IMR-90 (cell line): ENCODE results near the gene ARHGEF17. TPM values are rescaled to one million over a fixed set of nuclear protein-coding genes. Genes with fewer than 3 reads are reported as not detected.

Experiments
- ATAC-seq: fragments of 200-7000 bp; cut with Tn5 transposase; 2 replicates; pipeline ENCODE4 v1.9.1; 2020; ENCODE audit warnings: low read depth, mild to moderate bottlenecking, moderate library complexity
- BruUV-seq: library from RNA; stranded (reverse); fragments of 400-500 nt; replicated peaks from 2 replicates; lab custom pipeline; 2021; lab: Mats Ljungman, UMichigan
- CTCF ChIA-PET: fragments of 300-600 bp; formaldehyde crosslinking; extraction: SDS; loops from one replicate; lab custom pipeline; 2021; ENCODE audit warnings: antibody characterized with exemption; lab: Yijun Ruan, JAX
- POLR2A ChIA-PET: fragments of 300-600 bp; sonication (Branson Sonifier 250); formaldehyde crosslinking; loops from one replicate; lab custom pipeline; 2022; ENCODE audit warnings: antibody characterized with exemption; ENCODE audit not compliant: unreplicated experiment; lab: Charles Lee
- DNase-seq: peaks from one replicate; pipeline ENCODE4 v3.0.0; 2013
- H2AFZ ChIP-seq: replicated peaks from 2 replicates; pipeline ENCODE3; 2013; ENCODE audit warnings: low read length, mild to moderate bottlenecking; ENCODE audit not compliant: poor library complexity
- H2AK5ac ChIP-seq: 2 replicates; pipeline ENCODE4 v1.6.1; 2013; ENCODE audit warnings: low read depth, low read length, inconsistent platforms
- H2AK9ac ChIP-seq: replicated peaks from 2 replicates; pipeline ENCODE3; 2013; ENCODE audit warnings: mild to moderate bottlenecking, low read depth, low read length, moderate library complexity; ENCODE audit not compliant: poor library complexity
- H2BK120ac ChIP-seq: 2 replicates; pipeline ENCODE4 v1.6.1; 2013; ENCODE audit warnings: low read depth, low read length, inconsistent platforms
- H2BK15ac ChIP-seq: 3 replicates; pipeline ENCODE4 v1.6.1; 2013; ENCODE audit warnings: low read depth, low read length, inconsistent platforms
- H2BK20ac ChIP-seq: 2 replicates; pipeline ENCODE4 v1.6.1; 2013; ENCODE audit warnings: low read depth, mild to moderate bottlenecking, inconsistent platforms, low read length, moderate library complexity
- H2BK5ac ChIP-seq: 2 replicates; pipeline ENCODE4 v1.6.1; 2013; ENCODE audit warnings: mild to moderate bottlenecking, low read depth, low read length, inconsistent platforms; ENCODE audit not compliant: poor library complexity, severe bottlenecking
- H3K14ac ChIP-seq: replicated peaks from 2 replicates; pipeline ENCODE4 v1.6.1; 2013; ENCODE audit warnings: low read depth, low read length, inconsistent platforms
- H3K18ac ChIP-seq: 2 replicates; pipeline ENCODE4 v1.6.1; 2013; ENCODE audit warnings: low read depth, low read length, control low read depth
- H3K23ac ChIP-seq: 2 replicates; pipeline ENCODE4 v1.6.1; 2013; ENCODE audit warnings: low read depth, low read length, inconsistent platforms
- H3K27ac ChIP-seq: 2 replicates; pipeline ENCODE4 v1.5.1; 2013; ENCODE audit warnings: mild to moderate bottlenecking, control low read depth, low read length; ENCODE audit not compliant: insufficient read depth
- H3K27me3 ChIP-seq: 2 replicates; pipeline ENCODE4 v1.6.1; 2013; ENCODE audit warnings: low read length; ENCODE audit not compliant: control insufficient read depth, insufficient read depth
- H3K36me3 ChIP-seq: 2 replicates; pipeline ENCODE4 v1.6.1; 2013; ENCODE audit warnings: low read length, mixed read lengths; ENCODE audit not compliant: control insufficient read depth, insufficient read depth
- H3K4ac ChIP-seq: 2 replicates; pipeline ENCODE4 v1.6.1; 2013; ENCODE audit warnings: low read depth, low read length, inconsistent platforms
- H3K4me1 ChIP-seq: 2 replicates; pipeline ENCODE4 v1.6.1; 2013; ENCODE audit warnings: low read length, mixed read lengths; ENCODE audit not compliant: control insufficient read depth, insufficient read depth
- H3K4me2 ChIP-seq: 2 replicates; pipeline ENCODE4 v1.6.1; 2013; ENCODE audit warnings: low read depth, mild to moderate bottlenecking, control low read depth, low read length, moderate library complexity
- H3K4me3 ChIP-seq: 2 replicates; pipeline ENCODE4 v1.5.1; 2013; ENCODE audit warnings: low read depth, mild to moderate bottlenecking, control low read depth, low read length, moderate library complexity; ENCODE audit not compliant: insufficient read depth
- H3K56ac ChIP-seq: 2 replicates; pipeline ENCODE4 v1.6.1; 2013; ENCODE audit warnings: low read length, inconsistent platforms; ENCODE audit not compliant: insufficient read depth; ENCODE audit errors: extremely low read depth
- H3K79me1 ChIP-seq, 2 experiments: 2 replicates each; pipeline ENCODE4 v1.6.1; 2013; ENCODE audit warnings: low read length in 2 of 2, inconsistent platforms in 1 of 2, low read depth in 1 of 2
- H3K9ac ChIP-seq: 2 replicates; pipeline ENCODE4 v1.6.1; 2013; ENCODE audit warnings: low read depth, low read length, control low read depth
- H3K9me1 ChIP-seq: 2 replicates; pipeline ENCODE4 v1.6.1; 2013; ENCODE audit warnings: low read length, inconsistent platforms; ENCODE audit not compliant: insufficient read depth
- H3K9me3 ChIP-seq: 2 replicates; pipeline ENCODE4 v1.6.1; 2013; ENCODE audit warnings: low read length; ENCODE audit not compliant: control insufficient read depth, insufficient read depth
- H4K20me1 ChIP-seq: 2 replicates; pipeline ENCODE4 v1.6.1; 2013; ENCODE audit warnings: low read length, inconsistent platforms; ENCODE audit not compliant: insufficient read depth
- H4K5ac ChIP-seq: 2 replicates; pipeline ENCODE4 v1.6.1; 2013; ENCODE audit warnings: mild to moderate bottlenecking, low read depth, low read length, control low read depth
- H4K8ac ChIP-seq, 2 experiments: 2 replicates each; pipeline ENCODE4 v1.6.1; 2013; ENCODE audit warnings: low read depth in 2 of 2, low read length in 2 of 2, control low read depth in 1 of 2, inconsistent platforms in 1 of 2
- H4K91ac ChIP-seq: 2 replicates; pipeline ENCODE4 v1.6.1; 2013; ENCODE audit warnings: low read depth, low read length, inconsistent platforms; ENCODE audit not compliant: insufficient read depth
- BHLHE40 ChIP-seq: fragments of 150-350 bp; IDR thresholded peaks from 2 replicates; pipeline ENCODE4 v1.6.1; 2016; ENCODE audit warnings: mild to moderate bottlenecking, low read depth, low read length
- CEBPB ChIP-seq: IDR thresholded peaks from 2 replicates; pipeline ENCODE4 v1.6.1; 2012; ENCODE audit warnings: low read depth, low read length, improper control_type of control experiment
- CHD1 ChIP-seq: IDR thresholded peaks from 2 replicates; pipeline ENCODE4 v1.6.1; 2012; ENCODE audit warnings: low read depth, low read length, improper control_type of control experiment
- FOS ChIP-seq: fragments of 150-350 bp; IDR thresholded peaks from 2 replicates; pipeline ENCODE4 v1.6.1; 2016; ENCODE audit warnings: low read depth, low read length
- MAFK ChIP-seq: IDR thresholded peaks from 2 replicates; pipeline ENCODE4 v1.6.1; 2012; ENCODE audit warnings: low read depth, low read length, improper control_type of control experiment
- MAZ ChIP-seq: IDR thresholded peaks from 2 replicates; pipeline ENCODE4 v1.6.1; 2012; ENCODE audit warnings: low read depth, mild to moderate bottlenecking, low read length, improper control_type of control experiment, moderate library complexity, borderline replicate concordance
- MXI1 ChIP-seq: IDR thresholded peaks from 2 replicates; pipeline ENCODE4 v1.6.1; 2012; ENCODE audit warnings: low read depth, mild to moderate bottlenecking, low read length, moderate library complexity, borderline replicate concordance
- NFE2L2 ChIP-seq: fragments of 150-350 bp; IDR thresholded peaks from 2 replicates; pipeline ENCODE4 v1.6.1; 2016; ENCODE audit warnings: low read depth, mild to moderate bottlenecking, low read length
- POLR2A ChIP-seq: IDR thresholded peaks from 2 replicates; pipeline ENCODE4 v1.6.1; 2012; ENCODE audit warnings: mild to moderate bottlenecking, low read depth, low read length
- RAD21 ChIP-seq: IDR thresholded peaks from 2 replicates; pipeline ENCODE4 v1.6.1; 2012; ENCODE audit warnings: low read length, improper control_type of control experiment
- RCOR1 ChIP-seq: IDR thresholded peaks from 2 replicates; pipeline ENCODE4 v1.6.1; 2012; ENCODE audit warnings: mild to moderate bottlenecking, low read length, improper control_type of control experiment; ENCODE audit not compliant: insufficient replicate concordance
- WGBS, 2 experiments: methylation state at CpG; one replicate each; pipeline versions ENCODE4 v1.1.5 to v1.1.7; 2013; ENCODE audit warnings: missing lambda C conversion rate in 2 of 2; ENCODE audit not compliant: insufficient read length in 1 of 2; ENCODE audit errors: extremely low coverage in 2 of 2; 5-methylcytosine and 5-hydroxymethylcytosine counted together
- dilution Hi-C: fragments of 300-500 bp; cut with HindIII; formaldehyde crosslinking; loops from one replicate; pipeline ENCODE4 v1.14.3; 2018; ENCODE audit warnings: low sequenced_read_pairs; ENCODE audit not compliant: unreplicated experiment
- in situ Hi-C: fragments of 300-500 bp; cut with MboI; formaldehyde crosslinking; loops from 3 replicates; pipeline ENCODE4 v1.14.3; 2019; ENCODE audit warnings: low sequenced_read_pairs, inconsistent platforms, mixed read lengths
- intact Hi-C: fragments of 100-400 bp; cut with micrococcal nuclease; formaldehyde crosslinking; loops from 2 replicates; pipeline ENCODE4 v1.10.0; 2022
- polyA plus RNA-seq, 3 experiments: library from polyadenylated mRNA; depleted of rRNA; stranded (reverse); fragments of >200 nt; gene quantifications; 2 replicates each; pipeline ENCODE4 v1.2.3, GENCODE V29; 2012; ENCODE audit warnings: low replicate concordance in 1 of 3
- total RNA-seq: library from RNA; depleted of rRNA; stranded (reverse); fragments of >200 nt; gene quantifications from 2 replicates; pipeline ENCODE4 v1.2.3, GENCODE V29; 2012
- TF ChIP-seq, protein P1 (sequence below): fragments of 150-350 bp; IDR thresholded peaks from 2 replicates; pipeline ENCODE4 v1.6.1; 2016; ENCODE audit warnings: low read depth, mild to moderate bottlenecking, low read length, moderate library complexity, borderline replicate concordance
- TF ChIP-seq, protein P2 (sequence below): conservative IDR thresholded peaks from 2 replicates; pipeline ENCODE4 v1.5.1; 2012; ENCODE audit warnings: mild to moderate bottlenecking, low read depth, low read length, improper control_type of control experiment

ARHGEF17 gene
- total and polyA plus RNA-seq, 2 of the 4 experiments (the other 2 are of a cell fraction): 21.7 to 97.7 TPM

DNA sequence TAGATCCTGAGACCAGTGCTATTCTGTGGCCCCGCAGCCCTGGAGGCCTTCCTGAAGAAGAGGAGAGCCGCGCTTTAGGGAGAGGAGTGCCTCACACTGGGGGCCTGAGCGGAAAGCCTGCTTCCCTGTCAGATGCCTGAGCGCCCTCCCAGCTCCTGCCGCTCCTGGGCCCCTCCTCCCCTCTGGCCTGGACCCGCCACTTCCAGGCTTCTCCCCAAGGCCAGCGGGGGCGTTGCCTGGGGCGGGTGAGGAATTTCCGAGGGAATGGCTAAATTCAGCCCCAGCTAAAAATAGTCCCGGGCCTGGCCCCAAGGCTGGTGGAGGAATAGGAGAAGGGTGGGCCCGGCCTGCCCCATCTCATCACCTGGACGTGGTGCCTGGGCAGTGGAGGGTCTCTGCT, 15.4 kb downstream of the ARHGEF17 start:
- dilution Hi-C loops (no loop called here), intact Hi-C loops (loop anchor here (1.0 kb wide), 1 partner anchor 14 kb away; no protein-coding TSS in a partner anchor), in situ Hi-C loops (no loop called here)
- Histone ChIP-seq H3K23ac (peak overlapping the region; percentile 97), H2AK9ac (peak overlapping the region; percentile 66), H2BK15ac (peak overlapping the region; percentile 98; the same call in 2 of the 3 replicates), H4K91ac (peak overlapping the region; percentile 97), H3K36me3 (peaks cover 19% of the 10 kb centered on the region), H3K4ac (peak overlapping the region; percentile 98), H3K9me3 (no peaks in the 10 kb centered on the region), H2AK5ac (peak overlapping the region; percentile 100), H3K14ac (peak overlapping the region; percentile 92), H3K18ac (peak overlapping the region; percentile 80), H2BK120ac (peak overlapping the region; percentile 91), H4K20me1 (peaks cover 62% of the 10 kb centered on the region), H3K9ac (peak overlapping the region; percentile 54), H2BK5ac (peak overlapping the region; percentile 92), H4K5ac (peak overlapping the region; percentile 62), H3K4me2 (peak overlapping the region; percentile 56), H3K4me3 (no peak overlapping the region), H2BK20ac (peak overlapping the region; percentile 94), H3K79me1 (peaks cover 33 to 89% of the 10 kb centered on the region in 2 experiments; a peak in 3 of 4 replicates), H2AFZ (peak overlapping the region; percentile 73), H3K27ac (peak overlapping the region; percentile 98), H3K27me3 (no peaks in the 10 kb centered on the region), H4K8ac (peak overlapping the region; percentile 90 to 95), H3K9me1 (peaks cover 38% of the 10 kb centered on the region), H3K4me1 (peaks cover 74% of the 10 kb centered on the region), H3K56ac (peak overlapping the region; percentile 78)
- CTCF ChIA-PET: interaction anchor here (0.8 to 2.0 kb wide), 2 partner anchors 12 to 14 kb away, joined by 3 to 7 read pairs; no protein-coding TSS in a partner anchor
- DNase-seq (peak; percentile 77), ATAC-seq (peak; percentile 66)
- no peak for TF ChIP-seq BHLHE40
- no peak for TF ChIP-seq NFE2L2
- TF ChIP-seq MAZ: peak; percentile 88
- TF ChIP-seq, protein P1, sequence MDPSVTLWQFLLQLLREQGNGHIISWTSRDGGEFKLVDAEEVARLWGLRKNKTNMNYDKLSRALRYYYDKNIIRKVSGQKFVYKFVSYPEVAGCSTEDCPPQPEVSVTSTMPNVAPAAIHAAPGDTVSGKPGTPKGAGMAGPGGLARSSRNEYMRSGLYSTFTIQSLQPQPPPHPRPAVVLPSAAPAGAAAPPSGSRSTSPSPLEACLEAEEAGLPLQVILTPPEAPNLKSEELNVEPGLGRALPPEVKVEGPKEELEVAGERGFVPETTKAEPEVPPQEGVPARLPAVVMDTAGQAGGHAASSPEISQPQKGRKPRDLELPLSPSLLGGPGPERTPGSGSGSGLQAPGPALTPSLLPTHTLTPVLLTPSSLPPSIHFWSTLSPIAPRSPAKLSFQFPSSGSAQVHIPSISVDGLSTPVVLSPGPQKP: no peak
- TF ChIP-seq MXI1: 0 out of 2 replicates have a peak, but pooled peaks have one; percentile 62
- no peak for TF ChIP-seq RAD21
- TF ChIP-seq, protein P2, sequence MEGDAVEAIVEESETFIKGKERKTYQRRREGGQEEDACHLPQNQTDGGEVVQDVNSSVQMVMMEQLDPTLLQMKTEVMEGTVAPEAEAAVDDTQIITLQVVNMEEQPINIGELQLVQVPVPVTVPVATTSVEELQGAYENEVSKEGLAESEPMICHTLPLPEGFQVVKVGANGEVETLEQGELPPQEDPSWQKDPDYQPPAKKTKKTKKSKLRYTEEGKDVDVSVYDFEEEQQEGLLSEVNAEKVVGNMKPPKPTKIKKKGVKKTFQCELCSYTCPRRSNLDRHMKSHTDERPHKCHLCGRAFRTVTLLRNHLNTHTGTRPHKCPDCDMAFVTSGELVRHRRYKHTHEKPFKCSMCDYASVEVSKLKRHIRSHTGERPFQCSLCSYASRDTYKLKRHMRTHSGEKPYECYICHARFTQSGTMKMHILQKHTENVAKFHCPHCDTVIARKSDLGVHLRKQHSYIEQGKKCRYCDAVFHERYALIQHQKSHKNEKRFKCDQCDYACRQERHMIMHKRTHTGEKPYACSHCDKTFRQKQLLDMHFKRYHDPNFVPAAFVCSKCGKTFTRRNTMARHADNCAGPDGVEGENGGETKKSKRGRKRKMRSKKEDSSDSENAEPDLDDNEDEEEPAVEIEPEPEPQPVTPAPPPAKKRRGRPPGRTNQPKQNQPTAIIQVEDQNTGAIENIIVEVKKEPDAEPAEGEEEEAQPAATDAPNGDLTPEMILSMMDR: no peak
- TF ChIP-seq FOS: no peak
- TF ChIP-seq POLR2A: no peak
- no peak for TF ChIP-seq CHD1
- TF ChIP-seq RCOR1: no peak
- no peak for TF ChIP-seq CEBPB
- TF ChIP-seq MAFK: no peak
- no TSS peak for BruUV-seq
- 0% methylated on average over 2 of the region's 14 CpGs; no CpG with 5 or more reads in 1 of the 2 experiments for WGBS, 2 experiments
- POLR2A ChIA-PET: interaction anchor here (0.5 kb wide), 1 partner anchor 12 kb away, joined by 3 read pairs; no protein-coding TSS in a partner anchor
